Hematopoietic multipotent progenitor cell treated with erythropoietin and hydrocortisone succinate and interleukin-3 and kit ligand, for 17 days (in vitro differentiated cells): ENCODE measurements around the gene KLHL15.
A peak's percentile ranks its signal among the peaks of the same experiment; 100 is the strongest.
"Not testable (repeated sequence)": the region's sequence is repeated elsewhere in the genome, so short reads cannot be mapped to it uniquely, and the experiment has no call there.

ENCODE experiments used
- DNase-seq: peaks from one replicate; pipeline ENCODE4 v3.0.0-alpha.2; 2015; ENCODE audit warnings: low spot score

Gene KLHL15

GRCh38 chrX:24027086-24027485 lies at the start of gene KLHL15:
Gene KLHL15 (minus strand): TSS chrX:24027186. CDS start chrX:24006693, 20,493 bp downstream.
- DNase-seq, result no peak

- no peak for DNase-seq
Observed at GRCh38 chrX:24069877-24070276, 42.9 kb upstream of the KLHL15 start.

- no peak for DNase-seq
Observed at GRCh38 chrX:24063488-24063887, 36.5 kb upstream of the KLHL15 start.

- no peak for DNase-seq
Observed at GRCh38 chrX:24055043-24055356, 28.0 kb upstream of the KLHL15 start.

GRCh38 chrX:24054182-24055042 lies 27.4 kb upstream of the KLHL15 start, which contains the start of gene EIF2S3:
Gene EIF2S3 (plus strand): TSS chrX:24054956. CDS start chrX:24054969, 13 bp downstream.
- peak; percentile 92 for DNase-seq

- not testable (repeated sequence) for DNase-seq
Observed at GRCh38 chrX:24050522-24051318, 23.7 kb upstream of the KLHL15 start.

GRCh38 chrX:24049643-24050042 lies 22.7 kb upstream of the KLHL15 start:
- DNase-seq, result not testable (repeated sequence)

- not testable (repeated sequence) for DNase-seq
Observed at GRCh38 chrX:24046060-24046459, 19.1 kb upstream of the KLHL15 start.

- no peak for DNase-seq
Observed at GRCh38 chrX:24037729-24038128, 10.7 kb upstream of the KLHL15 start.

- no peak for DNase-seq
Observed at GRCh38 chrX:24034485-24034884, 7.5 kb upstream of the KLHL15 start.

GRCh38 chrX:24030597-24030996 lies 3.6 kb upstream of the KLHL15 start:
- DNase-seq, result no peak

GRCh38 chrX:24027985-24028384 lies 999 bp upstream of the KLHL15 start:
- no peak for DNase-seq

- peak; percentile 14 for DNase-seq
Observed at GRCh38 chrX:24026432-24026831, 554 bp downstream of the KLHL15 start.

- DNase-seq, result peak; percentile 51
Observed at GRCh38 chrX:24025741-24026403, 1.1 kb downstream of the KLHL15 start.

GRCh38 chrX:24024819-24025740 lies 1.9 kb downstream of the KLHL15 start:
- peak; percentile 89 for DNase-seq

- peak; percentile 56 for DNase-seq
Observed at GRCh38 chrX:24023972-24024669, 2.9 kb downstream of the KLHL15 start.

- DNase-seq, result no peak
Observed at GRCh38 chrX:24023544-24023943, 3.4 kb downstream of the KLHL15 start.

GRCh38 chrX:24020306-24020876 lies 6.6 kb downstream of the KLHL15 start:
- DNase-seq, result no peak

- no peak for DNase-seq
Observed at GRCh38 chrX:24019448-24019847, 7.5 kb downstream of the KLHL15 start.

GRCh38 chrX:24018809-24019208 lies 8.2 kb downstream of the KLHL15 start:
- no peak for DNase-seq
